HS-5 (cell line): ENCODE results near the gene ADRB1.

ENCODE experiments used
- DNase-seq: peaks from one replicate; pipeline ENCODE4 v3.0.0-alpha.2; 2012; ENCODE audit warnings: low read depth

The ADRB1 gene

DNA sequence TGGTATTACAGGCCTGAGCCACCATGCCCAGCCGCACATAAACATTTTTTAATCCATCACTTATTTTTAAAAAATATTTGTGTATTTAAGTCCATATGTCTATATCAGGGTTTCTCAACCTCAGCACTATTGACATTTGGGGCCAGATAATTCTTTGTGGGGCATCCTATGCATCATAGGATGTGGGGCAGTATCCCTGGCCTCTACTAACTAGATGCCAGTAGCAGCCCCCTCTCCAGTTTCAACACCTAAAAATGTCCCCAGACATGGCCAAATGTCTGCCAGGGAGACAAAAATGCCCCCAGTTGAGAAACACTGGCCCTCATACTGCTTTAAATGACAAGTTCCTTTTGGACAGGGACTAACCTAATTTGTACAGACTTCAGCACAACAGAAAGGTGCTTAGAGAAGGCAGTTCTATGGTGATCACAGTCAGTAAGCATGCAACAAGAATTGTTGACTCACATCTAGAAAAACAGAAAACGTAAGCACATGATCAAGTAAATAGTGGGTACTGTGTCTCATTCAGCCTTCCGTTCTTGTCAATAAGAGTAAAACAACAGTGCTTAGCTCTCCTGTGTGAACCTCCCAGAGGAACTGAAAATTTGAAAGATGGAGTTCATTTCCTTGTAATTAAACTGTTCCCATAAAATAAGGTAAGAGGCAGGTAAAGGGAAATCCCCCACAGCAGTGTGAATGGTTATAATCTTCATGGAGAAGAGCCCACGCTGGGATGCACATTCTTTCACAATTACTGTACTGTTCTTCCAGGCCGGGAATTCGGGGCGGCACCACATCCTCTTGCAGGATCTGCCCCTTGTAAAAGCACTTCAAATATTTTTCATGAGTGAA, 17.3 kb upstream of the ADRB1 start:
- peak; percentile 78 for DNase-seq

DNA sequence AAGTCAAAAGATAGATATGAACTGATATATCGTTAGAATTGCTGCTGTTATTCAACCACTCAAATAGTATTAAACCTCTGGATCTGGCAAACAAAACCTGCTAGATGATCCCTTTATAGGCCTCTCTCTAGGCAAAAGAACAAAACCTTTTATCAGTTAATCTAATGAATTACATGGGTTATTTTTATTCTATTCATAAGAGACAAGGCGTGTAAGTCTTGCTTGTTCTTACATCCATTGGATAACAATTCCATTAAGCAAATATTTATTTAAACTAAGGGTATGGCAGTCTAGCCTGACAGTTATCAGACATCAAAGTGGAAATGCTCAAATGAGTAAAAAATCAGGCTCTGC, 16.6 kb upstream of the ADRB1 start:
- no peak for DNase-seq

DNA sequence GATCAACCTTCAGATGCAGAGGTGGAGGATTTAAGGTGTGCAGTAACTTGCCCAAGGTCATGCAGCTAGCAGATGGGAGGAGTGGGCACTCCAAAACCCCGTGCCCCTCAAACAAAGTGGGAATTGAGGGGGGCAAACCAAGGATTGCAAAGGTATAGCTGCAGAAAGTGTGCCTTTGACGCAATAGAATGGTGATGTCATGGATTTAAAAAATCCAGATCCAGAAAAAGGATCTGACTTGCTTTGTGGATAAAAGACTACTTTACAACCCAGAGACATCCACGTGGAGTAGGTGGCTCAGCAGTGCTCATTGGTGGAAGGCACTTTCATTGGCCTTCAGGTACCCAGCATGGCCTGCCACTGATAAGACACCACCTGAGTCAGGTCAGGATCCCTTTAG, 15.7 kb upstream of the ADRB1 start:
- no peak for DNase-seq

DNA sequence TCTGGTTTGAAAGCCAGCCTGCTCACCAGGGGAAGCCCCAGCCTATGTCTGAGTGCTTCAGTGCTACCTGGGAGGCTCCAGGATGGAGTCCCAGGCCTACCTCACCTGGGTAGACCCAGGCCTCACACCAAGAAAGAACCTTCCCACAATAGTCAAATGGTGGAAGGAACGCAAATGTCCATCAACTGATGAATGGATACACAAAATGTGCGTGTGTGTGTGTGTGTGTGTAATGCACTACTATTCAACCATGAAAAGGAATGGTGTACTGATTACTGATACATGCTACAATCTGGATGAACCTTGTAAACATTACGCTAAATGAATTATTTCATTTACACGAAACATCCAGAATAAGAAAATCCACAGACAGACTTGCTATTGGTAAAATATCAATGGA, 15.2 kb upstream of the ADRB1 start:
- DNase-seq = no peak

DNA sequence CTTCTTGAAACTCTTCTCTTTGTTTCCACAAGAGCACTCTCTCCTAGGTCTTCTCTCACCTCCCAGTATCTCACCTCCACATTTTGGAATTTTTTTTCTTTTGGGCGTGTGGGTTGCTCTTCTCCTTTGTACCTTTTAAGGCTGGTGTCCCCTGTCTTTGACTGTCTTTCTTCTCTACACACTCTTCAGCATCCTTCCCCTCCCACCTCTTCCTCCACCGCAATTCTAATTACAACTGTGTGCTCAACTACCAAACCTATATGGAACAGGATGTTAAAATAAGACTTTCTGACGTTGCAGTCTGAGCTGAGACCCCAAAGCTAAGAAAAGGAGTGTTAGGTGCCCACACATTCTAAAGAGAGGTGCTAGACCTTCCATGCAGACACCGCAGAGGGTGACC, 14.0 kb upstream of the ADRB1 start:
- no peak for DNase-seq

DNA sequence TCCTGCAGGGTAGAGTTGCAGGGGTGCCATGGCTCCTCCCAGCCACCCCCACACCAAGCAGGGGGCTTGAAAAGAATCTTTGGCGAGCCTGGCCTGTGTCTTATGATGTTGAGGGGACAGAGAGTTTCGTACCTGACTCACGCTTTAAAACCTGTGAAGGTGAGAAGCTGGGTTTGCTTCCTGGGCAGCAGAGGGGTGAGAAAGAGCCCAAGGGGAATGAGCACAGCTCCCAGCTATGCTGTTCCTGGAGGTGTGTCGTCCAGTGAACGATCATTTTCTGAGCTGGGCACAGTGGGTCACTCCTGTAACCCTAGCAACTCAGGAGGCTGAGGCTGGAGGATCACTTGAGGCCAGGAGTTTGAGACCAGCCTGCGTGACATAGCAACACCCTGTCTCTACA, 13.5 kb upstream of the ADRB1 start:
- no peak for DNase-seq

DNA sequence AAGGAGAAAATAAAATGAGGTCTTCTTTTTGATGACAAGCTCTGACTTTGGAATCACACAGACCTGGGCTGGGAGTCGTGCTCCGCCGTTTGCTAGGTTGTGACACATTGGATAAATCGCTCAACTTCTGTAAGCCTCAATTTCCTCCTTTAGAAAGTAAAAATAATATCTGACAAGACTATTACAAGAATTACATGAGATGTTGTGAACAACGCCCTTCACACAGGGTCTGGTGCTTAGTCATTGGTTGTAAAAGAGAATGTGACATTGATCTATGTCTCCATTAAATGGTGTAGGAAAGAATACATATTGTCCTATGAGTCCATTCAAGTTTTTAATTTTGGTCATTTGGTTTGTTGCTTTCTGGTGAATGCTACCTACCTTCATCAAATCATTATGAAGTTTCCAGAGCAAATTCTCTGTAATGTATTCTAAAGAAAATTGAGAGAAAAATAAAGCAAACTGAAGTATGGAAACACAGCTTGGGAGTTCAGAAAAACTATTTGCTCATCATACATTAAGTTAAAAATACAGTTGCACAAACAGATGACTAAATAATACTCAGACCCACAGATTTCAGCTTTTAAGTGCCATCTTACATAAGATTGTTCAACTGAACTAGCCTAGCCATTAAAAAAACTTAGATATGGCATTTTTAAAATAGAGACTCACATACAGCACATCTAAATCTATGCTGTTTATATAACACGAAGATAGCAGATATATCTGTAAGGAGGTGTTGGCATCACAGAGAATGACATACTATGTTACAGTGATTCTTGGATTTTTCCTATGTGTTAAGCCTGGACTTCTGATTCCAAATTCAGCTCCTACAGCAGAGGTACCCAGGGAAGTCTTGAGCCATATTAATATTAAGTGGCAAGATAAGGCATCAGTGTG, 12.3 kb upstream of the ADRB1 start:
- no peak for DNase-seq

DNA sequence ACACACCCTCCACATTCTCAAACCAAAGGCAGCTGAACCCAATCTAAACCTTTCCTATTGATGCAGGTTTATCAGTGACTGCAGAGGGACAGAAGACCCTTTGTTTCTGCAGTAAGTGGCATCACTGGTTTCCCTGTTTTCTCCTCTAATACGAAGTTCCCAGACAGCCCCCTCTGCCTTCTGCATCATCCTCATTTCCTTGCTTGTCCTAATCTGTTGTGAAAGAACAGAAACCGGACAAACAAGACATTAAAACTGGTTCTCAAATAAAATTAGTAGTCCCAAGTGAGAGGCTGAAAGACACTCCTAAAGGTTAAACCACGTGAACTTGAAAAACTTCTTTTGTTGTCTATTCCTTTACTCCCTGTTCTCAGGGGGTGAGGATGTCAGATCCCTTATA, 10.1 kb upstream of the ADRB1 start:
- DNase-seq = no peak

DNA sequence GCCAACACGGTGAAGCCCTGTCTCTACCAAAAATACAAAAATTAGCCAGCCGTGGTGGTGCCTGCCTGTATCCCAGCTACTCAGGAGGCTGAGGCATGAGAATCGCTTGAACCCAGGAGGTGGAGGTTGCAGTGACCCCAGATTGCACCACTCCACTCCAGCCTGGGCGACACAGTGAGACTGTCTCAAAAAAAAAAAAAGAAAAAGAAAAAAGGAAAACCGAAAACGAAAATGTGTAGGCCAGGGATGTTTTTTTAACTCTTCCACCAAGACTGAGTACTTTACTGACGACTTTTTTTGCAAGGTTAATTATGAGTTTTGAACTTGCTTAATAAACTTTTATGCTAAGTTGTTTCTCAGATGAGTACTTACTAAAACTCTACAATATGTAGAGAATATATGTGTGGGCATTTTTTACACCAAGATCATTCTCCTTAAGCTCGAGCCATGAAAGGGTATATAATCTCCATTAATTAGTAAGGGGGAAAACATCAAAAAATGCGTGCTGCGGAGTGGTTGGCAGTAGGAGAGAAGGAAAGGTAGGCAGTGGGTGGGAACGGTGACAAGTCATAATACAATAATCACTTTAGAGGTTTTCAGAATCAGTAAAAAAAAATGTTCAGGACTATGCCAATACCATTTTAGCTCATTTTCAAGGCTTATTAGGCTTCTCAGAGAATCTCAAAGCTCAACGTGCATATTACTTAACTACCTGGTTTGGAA, 8.6 kb upstream of the ADRB1 start:
- no peak for DNase-seq

DNA sequence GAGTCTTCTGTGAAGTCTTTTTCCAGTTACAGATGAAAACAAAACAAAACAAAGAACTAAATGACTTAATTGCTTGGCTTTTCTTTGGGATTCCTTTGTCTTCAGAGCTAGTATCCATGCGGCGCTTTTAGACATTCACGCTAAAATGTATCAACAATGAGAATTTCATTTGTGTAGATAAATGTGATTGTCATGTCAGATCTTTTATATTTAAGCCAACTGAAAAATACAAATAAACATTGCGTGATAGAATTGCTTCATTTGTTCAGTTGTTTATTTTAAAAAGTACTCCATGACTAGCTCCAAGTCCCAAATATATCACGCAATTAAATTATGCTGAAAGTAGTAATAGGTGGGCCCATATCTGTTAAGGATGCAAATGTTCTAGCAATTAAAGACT, 7.9 kb upstream of the ADRB1 start:
- DNase-seq = no peak

DNA sequence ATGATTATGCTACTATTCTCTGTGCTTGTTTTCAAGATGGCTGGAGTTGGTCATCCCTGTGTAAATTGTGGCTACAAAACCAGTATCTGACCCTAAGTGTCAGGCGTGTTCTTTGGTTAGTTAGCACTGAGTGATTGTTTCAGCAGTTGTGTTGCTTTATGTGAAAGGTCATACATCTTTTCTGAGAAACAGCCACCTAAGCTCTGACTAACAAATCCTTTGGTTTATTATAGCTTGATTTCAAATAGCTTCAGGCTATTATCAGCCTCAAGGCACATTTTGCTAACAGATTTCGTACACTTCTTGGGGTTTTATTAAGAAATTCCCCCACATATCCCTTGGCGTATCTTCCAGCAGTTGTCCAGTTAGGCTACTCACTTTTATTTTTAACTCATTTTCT, 4.8 kb upstream of the ADRB1 start:
- no peak for DNase-seq

DNA sequence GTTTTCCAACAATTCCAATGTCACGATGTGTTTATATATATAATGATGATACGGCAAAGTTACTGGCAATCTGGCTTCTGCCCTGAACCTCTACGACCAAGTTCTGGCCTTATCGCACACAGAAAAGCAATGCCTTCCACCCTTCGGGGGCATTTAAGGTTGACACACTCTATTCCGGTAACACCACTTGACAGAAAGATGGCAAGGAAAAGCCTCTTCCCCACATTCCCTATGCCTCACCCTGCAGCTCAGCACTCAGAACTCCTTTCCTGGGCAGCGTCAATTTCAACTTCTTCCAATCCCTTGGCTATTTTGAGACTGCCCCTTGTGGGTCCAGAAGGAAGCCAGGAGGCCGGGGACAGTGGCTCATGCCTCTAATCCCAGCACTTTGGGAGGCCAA, 2.5 kb upstream of the ADRB1 start:
- DNase-seq = no peak

DNA sequence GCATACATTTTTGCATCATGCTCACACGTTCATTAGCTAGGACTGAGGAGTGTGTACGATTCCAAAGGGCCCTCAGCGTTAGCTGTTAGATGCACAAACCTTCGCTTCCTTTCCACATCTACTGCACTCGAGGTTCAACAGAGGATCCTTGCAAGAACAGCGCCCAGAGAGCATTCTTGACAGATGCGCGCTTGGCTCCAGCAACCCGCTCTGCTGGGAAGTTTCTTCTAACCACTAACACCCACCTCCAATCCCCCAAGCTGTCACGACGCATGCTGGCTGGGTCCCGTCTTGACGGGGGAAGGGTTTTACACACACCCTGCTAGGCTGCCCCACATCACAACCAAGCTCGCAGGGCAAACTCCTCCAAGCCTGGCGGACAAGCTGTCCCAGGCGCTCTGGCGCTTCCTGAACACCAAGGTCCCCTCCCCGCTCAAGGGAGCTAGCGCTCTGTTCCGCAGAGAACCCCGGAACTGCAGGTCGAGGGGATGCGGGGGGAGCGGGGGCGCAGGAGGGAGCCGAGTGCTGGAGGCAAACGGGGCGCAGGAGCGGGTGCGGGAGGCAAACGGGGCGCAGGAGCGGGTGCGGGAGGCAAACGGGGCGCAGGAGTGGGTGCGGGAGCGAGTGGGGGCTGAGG, 653 bp upstream of the ADRB1 start:
- DNase-seq = no peak

DNA sequence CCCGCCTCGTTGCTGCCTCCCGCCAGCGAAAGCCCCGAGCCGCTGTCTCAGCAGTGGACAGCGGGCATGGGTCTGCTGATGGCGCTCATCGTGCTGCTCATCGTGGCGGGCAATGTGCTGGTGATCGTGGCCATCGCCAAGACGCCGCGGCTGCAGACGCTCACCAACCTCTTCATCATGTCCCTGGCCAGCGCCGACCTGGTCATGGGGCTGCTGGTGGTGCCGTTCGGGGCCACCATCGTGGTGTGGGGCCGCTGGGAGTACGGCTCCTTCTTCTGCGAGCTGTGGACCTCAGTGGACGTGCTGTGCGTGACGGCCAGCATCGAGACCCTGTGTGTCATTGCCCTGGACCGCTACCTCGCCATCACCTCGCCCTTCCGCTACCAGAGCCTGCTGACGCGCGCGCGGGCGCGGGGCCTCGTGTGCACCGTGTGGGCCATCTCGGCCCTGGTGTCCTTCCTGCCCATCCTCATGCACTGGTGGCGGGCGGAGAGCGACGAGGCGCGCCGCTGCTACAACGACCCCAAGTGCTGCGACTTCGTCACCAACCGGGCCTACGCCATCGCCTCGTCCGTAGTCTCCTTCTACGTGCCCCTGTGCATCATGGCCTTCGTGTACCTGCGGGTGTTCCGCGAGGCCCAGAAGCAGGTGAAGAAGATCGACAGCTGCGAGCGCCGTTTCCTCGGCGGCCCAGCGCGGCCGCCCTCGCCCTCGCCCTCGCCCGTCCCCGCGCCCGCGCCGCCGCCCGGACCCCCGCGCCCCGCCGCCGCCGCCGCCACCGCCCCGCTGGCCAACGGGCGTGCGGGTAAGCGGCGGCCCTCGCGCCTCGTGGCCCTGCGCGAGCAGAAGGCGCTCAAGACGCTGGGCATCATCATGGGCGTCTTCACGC, 825 bp downstream of the ADRB1 start:
- DNase-seq = no peak

DNA sequence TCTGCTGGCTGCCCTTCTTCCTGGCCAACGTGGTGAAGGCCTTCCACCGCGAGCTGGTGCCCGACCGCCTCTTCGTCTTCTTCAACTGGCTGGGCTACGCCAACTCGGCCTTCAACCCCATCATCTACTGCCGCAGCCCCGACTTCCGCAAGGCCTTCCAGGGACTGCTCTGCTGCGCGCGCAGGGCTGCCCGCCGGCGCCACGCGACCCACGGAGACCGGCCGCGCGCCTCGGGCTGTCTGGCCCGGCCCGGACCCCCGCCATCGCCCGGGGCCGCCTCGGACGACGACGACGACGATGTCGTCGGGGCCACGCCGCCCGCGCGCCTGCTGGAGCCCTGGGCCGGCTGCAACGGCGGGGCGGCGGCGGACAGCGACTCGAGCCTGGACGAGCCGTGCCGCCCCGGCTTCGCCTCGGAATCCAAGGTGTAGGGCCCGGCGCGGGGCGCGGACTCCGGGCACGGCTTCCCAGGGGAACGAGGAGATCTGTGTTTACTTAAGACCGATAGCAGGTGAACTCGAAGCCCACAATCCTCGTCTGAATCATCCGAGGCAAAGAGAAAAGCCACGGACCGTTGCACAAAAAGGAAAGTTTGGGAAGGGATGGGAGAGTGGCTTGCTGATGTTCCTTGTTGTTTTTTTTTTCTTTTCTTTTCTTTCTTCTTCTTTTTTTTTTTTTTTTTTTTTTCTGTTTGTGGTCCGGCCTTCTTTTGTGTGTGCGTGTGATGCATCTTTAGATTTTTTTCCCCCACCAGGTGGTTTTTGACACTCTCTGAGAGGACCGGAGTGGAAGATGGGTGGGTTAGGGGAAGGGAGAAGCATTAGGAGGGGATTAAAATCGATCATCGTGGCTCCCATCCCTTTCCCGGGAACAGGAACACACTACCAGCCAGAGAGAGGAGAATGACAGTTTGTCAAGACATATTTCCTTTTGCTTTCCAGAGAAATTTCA, 1.7 kb downstream of the ADRB1 start:
- DNase-seq = no peak

DNA sequence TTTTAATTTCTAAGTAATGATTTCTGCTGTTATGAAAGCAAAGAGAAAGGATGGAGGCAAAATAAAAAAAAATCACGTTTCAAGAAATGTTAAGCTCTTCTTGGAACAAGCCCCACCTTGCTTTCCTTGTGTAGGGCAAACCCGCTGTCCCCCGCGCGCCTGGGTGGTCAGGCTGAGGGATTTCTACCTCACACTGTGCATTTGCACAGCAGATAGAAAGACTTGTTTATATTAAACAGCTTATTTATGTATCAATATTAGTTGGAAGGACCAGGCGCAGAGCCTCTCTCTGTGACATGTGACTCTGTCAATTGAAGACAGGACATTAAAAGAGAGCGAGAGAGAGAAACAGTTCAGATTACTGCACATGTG, 2.4 kb downstream of the ADRB1 start:
- no peak for DNase-seq

DNA sequence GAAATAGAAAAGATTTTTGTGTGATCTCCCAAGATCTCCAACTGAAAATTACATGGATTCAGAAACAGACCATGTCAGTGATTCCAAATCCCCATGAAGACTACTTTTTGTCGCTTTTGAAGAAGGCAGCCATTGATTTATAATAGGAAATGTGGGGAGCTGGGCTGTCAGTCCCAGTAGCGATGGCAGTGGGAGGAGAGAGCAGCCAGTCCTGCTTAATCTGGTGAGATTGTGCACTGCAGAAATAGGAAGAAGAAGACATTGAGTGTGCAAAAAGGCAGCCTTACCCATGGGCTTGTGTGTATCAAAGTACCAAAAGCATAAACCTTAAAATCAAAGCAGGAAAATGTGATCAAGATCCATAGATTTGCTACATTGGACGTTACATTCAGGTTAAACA, 4.8 kb downstream of the ADRB1 start:
- no peak for DNase-seq

DNA sequence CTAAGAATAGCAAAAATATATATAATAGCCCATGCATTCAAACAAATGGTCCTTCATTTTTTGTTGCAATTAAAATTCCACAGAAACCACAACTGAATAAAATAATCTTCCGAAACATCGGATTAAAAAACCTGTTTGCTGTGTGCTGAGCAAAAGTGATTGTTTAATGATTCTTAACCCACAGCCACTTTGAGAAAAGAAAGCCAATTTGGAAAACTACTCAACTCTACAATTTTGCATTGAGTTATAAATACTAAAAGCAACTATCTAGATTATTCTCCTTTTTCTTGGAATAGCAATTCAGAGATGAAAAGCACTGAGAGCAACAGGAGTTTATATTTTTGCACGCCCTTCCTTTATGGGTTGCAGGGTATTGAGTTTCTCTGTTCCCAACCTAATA, 8.0 kb downstream of the ADRB1 start:
- no peak for DNase-seq

DNA sequence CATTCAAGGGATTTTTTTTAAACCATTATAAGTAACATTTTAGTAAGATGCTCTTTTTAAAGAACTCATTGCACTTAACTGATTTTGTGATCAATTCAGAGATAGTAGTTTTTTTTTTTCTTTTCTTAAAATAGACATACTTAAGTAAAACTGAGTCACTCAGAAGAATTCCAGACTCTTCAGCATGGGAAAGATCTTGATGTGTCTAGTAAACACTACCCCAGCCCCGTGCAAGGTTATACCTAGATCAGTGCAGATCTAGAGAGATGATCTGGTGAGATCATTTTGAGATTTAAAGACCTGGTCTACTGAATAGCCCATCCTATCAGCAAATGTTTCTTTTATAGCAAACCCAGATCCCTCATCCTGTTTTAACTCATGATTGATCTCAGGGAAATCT, 8.6 kb downstream of the ADRB1 start:
- DNase-seq = no peak

DNA sequence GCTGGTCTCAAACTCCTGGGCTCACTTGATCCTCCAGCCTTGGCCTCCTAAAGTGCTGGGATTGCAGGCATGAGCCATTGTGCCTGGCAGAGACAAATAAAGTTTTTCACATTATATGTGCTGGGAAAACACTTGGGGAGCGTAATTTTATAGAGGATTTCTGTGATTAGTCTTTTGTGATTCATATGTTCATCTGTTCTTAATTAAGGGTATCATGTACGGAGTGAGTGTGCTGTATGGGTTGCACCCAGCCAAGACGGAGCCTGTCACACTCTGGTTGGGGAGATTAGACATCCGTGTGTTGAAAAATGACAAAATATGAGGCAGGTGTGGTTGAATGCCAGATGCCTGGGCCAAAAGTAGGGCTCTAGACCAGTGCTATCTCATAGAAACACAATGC, 10.3 kb downstream of the ADRB1 start:
- peak; percentile 37 for DNase-seq
